ENCODE measurements around the gene MYLK3. TPM values are rescaled to one million over a fixed set of nuclear protein-coding genes. Genes with fewer than 3 reads are reported as not detected.

Gene MYLK3
- total RNA-seq, 2 experiments from 2014 or later = 0.97 to 2.3 TPM

DNA sequence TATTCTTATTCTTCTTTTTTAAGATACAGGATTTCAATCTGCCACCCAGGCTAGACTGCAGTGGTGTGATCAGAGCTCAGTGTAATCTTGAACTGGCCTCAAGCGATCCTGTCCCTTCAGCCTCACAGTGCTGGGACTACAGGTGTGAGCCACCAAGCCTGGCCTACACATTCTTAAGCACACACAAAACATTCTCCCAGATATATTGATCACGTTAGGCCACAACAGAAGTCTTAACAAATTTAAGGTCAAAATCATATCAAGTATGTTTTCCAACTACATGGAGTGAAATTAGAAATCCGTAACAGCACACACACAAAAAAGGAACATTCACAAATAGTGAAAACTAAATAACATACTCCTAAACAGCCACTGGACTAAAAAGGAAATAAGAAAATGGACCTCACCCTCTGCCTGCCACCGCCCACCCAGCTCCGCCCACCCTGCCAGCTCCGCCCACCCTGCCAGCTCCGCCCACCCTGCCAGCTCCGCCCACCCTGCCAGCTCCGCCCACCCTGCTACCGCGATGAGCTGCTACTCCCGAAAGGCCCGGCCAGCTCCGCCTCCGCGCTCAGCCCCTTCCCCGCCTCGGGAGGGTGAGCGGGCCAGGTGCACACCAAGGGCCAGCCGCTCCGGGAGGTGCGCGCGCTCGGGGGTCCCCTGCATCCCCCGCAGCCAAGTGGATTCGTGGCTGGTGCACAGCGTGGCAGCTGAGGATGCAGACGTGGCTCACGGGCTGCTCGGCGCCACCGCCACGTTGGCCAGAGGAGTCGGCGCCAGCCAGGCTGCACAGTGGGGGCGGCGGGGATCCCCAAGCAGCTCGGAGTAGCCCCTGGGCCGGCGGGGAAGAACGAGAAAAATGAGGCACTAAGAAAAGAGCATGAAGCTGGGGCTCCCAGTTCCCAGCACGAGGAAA, 41.6 kb upstream of the MYLK3 start:
- H3K4me2 ChIP-seq (ENCODE audit: low read length) = peak overlapping the region; percentile 99
- H3K4me1 ChIP-seq (ENCODE audit: insufficient read depth, low read length, poor library complexity, severe bottlenecking) = peaks cover 43% of the 10 kb centered on the region
- no TSS peak for BruUV-seq (replicated peaks)
- peak overlapping the region; percentile 72 for H3K4me3 ChIP-seq (ENCODE audit: low read depth, low read length, poor library complexity, severe bottlenecking)
- POLR2A ChIA-PET = interaction anchor here (0.6 to 3.5 kb wide), 21 partner anchors 10 to 703 kb away, joined by 3 to 20 read pairs (median 5); no protein-coding TSS in a partner anchor
- H3K27ac ChIP-seq (ENCODE audit: low read depth, low read length, poor library complexity, severe bottlenecking) = peak overlapping the region; percentile 81
- peaks cover 9% of the 10 kb centered on the region for H3K36me3 ChIP-seq (ENCODE audit: insufficient read depth, low read length)
- peak overlapping the region; percentile 88 for H2AFZ ChIP-seq (ENCODE audit: low read length)
- peaks cover 22% of the 10 kb centered on the region; the same call in 1 of the 2 replicates for H3K9me3 ChIP-seq (ENCODE audit: low read length)
- TF ChIP-seq EZH2phosphoT487 (IDR thresholded peaks at IDR 0.05; ENCODE audit: borderline replicate concordance, low read depth, low read length) = no peak
- TF ChIP-seq, protein P1, sequence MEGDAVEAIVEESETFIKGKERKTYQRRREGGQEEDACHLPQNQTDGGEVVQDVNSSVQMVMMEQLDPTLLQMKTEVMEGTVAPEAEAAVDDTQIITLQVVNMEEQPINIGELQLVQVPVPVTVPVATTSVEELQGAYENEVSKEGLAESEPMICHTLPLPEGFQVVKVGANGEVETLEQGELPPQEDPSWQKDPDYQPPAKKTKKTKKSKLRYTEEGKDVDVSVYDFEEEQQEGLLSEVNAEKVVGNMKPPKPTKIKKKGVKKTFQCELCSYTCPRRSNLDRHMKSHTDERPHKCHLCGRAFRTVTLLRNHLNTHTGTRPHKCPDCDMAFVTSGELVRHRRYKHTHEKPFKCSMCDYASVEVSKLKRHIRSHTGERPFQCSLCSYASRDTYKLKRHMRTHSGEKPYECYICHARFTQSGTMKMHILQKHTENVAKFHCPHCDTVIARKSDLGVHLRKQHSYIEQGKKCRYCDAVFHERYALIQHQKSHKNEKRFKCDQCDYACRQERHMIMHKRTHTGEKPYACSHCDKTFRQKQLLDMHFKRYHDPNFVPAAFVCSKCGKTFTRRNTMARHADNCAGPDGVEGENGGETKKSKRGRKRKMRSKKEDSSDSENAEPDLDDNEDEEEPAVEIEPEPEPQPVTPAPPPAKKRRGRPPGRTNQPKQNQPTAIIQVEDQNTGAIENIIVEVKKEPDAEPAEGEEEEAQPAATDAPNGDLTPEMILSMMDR (conservative IDR thresholded peaks at IDR 0.05; ENCODE audit: low read length) = no peak
- no peaks in the 10 kb centered on the region for H3K9me2 ChIP-seq (ENCODE audit: insufficient read depth, low read length)
- intact Hi-C loops (cut with micrococcal nuclease; ENCODE audit: unreplicated experiment) = loop anchor here (2.0 kb wide), 2 partner anchors 41 to 101 kb away; partner anchors contain the start of genes C16orf87, ORC6 and VPS35
- H3K79me2 ChIP-seq (ENCODE audit: insufficient read depth, low read depth, low read length) = no peaks in the 10 kb centered on the region
- CTCF ChIA-PET (ENCODE audit: unreplicated experiment) = interaction anchor here (0.5 to 1.0 kb wide), 9 partner anchors 12 to 1503 kb away, joined by 3 to 6 read pairs (median 3); no protein-coding TSS in a partner anchor
- H4K20me1 ChIP-seq (ENCODE audit: insufficient read depth, low read length) = no peaks in the 10 kb centered on the region
- peak; percentile 89 for DNase-seq (ENCODE audit: low spot score)

DNA sequence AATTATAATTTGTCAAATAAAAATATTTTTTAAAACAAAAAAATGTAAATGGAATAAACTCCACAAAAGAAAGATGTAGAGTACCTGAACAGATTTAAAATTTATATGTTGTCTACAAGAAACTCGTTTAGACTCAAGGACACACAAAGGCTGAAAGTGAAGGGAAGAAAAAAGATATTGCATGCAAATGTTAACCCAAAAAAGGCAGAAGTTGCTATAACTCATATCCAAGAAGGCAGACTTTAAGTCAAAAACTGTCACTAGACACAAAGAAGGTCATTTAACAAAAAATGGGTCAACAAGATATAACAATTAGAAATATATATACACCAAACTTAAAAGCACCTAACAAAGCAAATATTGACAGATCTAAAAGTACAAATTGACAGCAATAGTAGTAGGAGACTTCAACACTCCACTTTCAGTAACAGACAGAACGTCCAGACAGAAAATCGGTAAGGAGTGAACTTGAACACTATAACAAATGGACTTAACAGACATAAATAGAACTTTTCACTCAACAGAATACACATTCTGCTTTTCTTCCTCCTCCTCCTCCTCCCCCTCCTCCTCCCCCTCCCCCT, 40.8 kb upstream of the MYLK3 start:
- Histone ChIP-seq H3K79me2 (ENCODE audit: insufficient read depth, low read depth, low read length) (no peaks in the 10 kb centered on the region), H2AFZ (ENCODE audit: low read length) (peak overlapping the region; percentile 75; the same call in 1 of the 2 replicates), H3K27ac (ENCODE audit: low read depth, low read length, poor library complexity, severe bottlenecking) (peak overlapping the region; percentile 81), H3K4me1 (ENCODE audit: insufficient read depth, low read length, poor library complexity, severe bottlenecking) (peaks cover 43% of the 10 kb centered on the region), H4K20me1 (ENCODE audit: insufficient read depth, low read length) (no peaks in the 10 kb centered on the region), H3K9me3 (ENCODE audit: low read length) (peaks cover 16% of the 10 kb centered on the region; the same call in 1 of the 2 replicates), H3K4me2 (ENCODE audit: low read length) (peak overlapping the region; percentile 86), H3K4me3 (ENCODE audit: low read depth, low read length, poor library complexity, severe bottlenecking) (peak overlapping the region; percentile 62), H3K9me2 (ENCODE audit: insufficient read depth, low read length) (no peaks in the 10 kb centered on the region), H3K36me3 (ENCODE audit: insufficient read depth, low read length) (peaks cover 4% of the 10 kb centered on the region; the same call in 1 of the 2 replicates)
- ChIA-PET CTCF (ENCODE audit: unreplicated experiment) (interaction anchor here (0.7 to 1.0 kb wide), 2 partner anchors 12 to 114 kb away, joined by 3 to 5 read pairs; no protein-coding TSS in a partner anchor), POLR2A (interaction anchor here (0.6 to 3.5 kb wide), 18 partner anchors 10 to 704 kb away, joined by 3 to 20 read pairs (median 5); no protein-coding TSS in a partner anchor)
- TF ChIP-seq EZH2phosphoT487 (IDR thresholded peaks at IDR 0.05; ENCODE audit: borderline replicate concordance, low read depth, low read length) = no peak
- TF ChIP-seq, protein P1 (conservative IDR thresholded peaks at IDR 0.05; ENCODE audit: low read length) = no peak
- DNase-seq (ENCODE audit: low spot score) = no peak
- intact Hi-C loops (cut with micrococcal nuclease; ENCODE audit: unreplicated experiment) = no loop called here
- BruUV-seq (replicated peaks) = TSS peak; percentile 46
